Measurements from ENCODE around the gene LZTFL1.
A peak's percentile ranks its signal among the peaks of the same experiment; 100 is the strongest.

Gene LZTFL1

DNA sequence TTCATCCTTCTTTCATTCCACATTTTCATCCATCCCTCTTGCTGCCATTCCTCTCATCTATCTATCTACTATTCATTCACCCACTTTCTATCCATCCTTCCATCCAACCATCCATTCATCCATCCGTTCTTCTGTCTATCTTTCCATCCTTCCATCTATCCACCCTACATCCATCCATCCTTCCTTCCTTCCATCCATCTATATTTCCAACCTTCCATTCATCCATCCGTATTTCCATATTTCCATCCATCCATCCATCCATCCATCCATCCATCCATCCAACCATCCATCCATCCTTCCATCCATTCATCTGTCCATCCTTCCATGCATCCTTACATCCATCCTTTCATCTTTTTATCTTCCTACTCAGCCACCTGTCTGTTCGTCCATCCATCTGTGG lies 59.5 kb downstream of the LZTFL1 start:
- no peak for DNase-seq

DNA sequence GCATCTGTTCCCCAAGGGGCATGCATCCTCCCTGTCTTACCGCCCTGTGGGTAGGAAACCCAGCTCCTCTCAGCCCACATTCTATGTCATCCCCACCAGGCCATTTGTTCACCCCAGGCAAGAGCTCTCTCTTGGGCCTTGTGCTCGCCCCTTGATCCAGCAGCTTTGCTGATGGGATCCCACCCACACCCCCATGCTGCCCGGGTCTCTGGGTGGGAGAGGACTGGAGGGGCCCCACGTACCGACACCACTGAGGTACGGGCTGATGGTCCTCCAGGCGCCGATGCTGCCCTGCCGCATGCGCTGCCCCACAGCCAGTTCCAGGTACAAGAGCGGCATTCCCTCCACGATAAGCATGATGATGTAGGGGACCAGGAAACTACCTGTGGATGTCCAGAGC lies 60.1 kb downstream of the LZTFL1 start:
- no peak for DNase-seq

DNA sequence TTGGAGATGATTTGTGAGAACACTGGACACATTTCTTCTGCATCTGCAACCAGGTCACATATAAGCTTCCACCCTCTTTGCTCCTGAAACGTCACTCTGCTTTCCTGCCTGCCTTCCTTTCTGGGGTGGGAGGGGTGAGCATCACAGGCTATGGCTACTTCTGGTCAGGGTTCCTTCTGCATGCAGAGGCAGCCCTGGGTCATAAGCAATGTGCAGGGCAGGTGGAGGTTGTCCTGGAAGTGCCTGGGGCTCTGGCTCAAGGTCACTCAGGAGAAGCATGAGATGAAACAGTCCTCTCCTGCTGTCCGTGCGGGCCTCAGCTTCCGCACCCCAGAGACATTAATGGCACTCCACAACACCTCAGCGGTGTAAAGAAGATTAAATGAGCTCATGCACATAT lies 60.6 kb downstream of the LZTFL1 start:
- no peak for DNase-seq

DNA sequence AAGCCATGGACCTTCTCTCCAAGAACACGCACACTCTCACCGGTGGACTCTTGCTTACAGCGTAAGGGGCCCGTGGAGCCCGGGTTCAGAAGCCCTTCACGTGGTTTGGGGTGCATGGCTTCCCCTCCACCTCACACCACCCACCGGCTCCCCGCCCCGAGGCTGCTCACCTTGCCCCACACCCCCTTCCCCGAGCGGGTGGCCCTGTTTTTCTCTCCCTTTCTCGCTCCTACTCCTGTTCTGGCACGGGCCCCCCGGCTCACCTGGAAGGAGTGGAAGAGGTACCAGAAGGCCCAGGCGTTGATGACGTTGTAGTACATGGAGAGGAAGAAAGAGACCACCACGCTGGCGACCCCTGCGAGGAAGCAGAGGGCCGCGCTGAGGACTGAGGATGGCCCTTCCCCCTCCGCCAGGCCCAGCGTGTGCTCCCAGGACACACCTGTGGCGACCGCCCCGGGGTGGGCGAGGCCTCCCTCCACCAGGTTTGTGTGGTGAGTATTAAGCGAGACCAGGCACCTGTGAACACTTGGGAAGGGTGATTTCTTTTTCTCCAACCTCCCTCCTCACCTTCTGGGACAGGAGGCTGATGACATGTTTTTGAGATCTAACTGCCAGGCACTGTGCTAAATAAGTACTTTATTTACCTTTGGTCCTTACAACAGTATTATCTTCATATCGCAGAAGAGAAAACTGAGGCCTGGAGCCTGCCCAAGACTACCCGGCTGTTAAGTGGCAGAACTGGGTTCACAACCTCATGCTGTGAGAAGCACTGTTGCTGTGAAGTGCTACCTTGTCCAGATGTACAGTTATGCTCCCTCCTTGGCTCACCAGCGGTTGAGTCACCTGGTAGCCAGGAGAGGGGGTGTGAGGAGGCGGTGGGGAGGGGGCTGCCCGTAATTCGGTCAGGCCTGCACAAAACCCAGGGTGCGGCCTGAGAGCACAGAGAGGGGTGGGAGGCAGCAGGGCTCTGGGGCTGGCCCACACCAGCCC lies 61.9 kb downstream of the LZTFL1 start:
- peak; percentile 9 for DNase-seq

DNA sequence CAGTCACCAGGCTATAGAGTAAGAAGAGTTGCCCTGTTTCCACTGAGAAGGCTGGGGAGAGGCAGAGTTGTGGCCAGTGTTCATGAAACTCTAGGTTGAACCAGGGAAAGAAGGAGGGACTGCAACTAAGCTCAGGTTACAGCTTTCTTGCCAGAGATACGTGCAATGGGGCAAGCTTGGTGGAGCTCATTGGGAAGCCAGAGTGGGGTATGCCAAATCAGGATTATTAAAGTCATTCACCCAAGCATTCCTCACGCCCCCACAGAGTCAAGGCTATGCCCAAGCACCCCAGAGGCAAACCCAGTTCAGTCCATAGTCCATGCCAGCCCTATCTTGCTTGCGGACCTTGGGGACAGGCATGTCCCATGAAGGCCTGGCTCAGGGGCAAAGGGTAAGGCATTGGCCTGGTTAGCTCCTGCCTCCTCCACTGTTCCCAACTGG lies 63.1 kb downstream of the LZTFL1 start:
- DNase-seq = no peak

DNA sequence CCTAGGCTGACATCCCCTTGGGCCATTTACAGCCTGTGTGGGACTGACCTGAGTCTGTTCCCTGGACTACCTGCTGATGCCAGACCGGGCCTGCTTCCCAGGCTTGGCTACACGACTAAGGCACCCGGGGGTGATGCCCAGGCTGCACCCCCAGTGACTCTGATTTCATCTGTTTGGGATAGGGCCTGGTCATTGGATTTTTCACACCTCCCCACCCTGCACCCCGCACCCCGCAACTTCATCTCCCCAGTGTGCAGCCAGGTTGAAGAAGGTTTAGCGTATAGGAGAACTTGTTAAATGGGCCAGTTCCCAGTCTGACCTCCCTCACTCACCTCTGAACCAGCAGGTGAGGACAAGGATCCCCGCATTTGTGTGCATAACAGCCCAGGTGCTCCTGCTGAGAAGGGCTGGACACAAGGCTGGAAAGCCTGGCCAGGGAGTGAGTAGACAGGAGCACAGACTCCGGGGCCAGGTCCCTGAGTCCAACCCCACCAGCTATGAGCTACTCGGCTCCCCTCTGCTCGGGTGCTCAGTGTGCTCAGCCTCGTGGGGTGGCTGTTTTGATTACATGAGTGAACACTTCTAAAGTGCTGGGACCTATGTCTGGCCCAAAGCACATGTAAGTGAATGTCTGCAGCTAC lies 64.1 kb downstream of the LZTFL1 start:
- DNase-seq = no peak

DNA sequence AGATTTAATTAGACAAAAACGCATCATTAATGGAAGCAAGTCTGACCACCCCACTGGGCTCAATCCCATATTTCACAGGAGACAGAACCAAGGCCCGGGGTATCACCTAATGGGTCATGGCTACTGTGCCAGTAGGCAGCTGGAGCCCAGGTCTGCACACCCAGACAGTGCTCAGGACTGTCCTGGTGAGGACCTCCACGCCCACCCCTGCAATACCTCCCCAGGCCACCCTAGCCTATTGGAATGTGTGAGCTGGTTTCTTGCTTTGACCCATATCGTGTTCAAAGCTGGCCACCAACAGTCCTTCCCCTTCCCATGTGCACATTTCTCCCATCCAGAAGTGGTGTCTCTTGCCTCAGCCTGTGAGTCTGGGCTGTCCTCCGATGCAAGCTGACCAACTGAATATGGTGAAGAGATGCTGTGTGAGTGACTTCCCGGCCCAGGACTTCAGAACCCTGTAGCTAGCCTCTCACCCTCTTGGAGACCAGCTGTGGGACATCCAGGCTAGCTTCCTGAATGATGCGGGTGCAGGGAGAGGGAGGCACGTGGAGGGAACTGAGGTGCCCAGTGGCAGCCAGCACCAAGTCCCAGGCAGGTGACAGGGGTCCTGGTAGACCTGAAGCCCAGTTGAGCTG lies 64.7 kb downstream of the LZTFL1 start:
- DNase-seq = peak; percentile 10

DNA sequence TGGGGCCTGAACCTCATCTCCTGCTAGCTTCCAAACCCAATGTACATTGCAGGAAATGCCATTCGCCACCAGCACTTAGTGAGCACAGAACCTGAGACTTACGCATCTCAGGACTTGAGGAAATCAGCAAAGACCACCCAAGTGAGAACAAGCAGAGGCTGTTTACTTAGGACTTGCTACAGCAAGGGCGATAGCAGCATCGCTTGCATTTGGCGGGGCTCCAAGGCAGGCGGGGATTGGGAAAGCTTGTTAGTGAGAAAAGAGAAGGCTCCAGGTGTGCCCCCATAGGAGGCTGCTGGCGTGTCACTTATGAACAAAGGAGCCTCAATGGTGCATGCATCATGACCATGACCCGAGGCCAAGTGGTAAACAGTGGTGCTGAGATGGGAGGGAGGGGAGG lies 65.3 kb downstream of the LZTFL1 start:
- no peak for DNase-seq

DNA sequence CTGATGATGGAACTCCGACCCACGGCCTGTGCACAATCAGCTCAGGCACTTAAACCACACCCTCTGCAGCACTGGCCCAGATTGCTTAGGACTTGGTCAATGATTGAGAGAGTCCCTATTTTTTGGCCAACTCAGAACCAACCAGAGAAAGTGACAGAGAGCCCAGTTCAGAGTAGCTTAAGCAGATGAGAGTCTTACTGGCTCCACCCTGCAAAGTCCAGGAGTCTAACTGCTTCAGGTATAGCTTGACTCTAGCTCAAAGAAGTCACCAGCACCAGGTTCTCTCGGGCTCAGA lies 65.7 kb downstream of the LZTFL1 start:
- DNase-seq = peak; percentile 11

DNA sequence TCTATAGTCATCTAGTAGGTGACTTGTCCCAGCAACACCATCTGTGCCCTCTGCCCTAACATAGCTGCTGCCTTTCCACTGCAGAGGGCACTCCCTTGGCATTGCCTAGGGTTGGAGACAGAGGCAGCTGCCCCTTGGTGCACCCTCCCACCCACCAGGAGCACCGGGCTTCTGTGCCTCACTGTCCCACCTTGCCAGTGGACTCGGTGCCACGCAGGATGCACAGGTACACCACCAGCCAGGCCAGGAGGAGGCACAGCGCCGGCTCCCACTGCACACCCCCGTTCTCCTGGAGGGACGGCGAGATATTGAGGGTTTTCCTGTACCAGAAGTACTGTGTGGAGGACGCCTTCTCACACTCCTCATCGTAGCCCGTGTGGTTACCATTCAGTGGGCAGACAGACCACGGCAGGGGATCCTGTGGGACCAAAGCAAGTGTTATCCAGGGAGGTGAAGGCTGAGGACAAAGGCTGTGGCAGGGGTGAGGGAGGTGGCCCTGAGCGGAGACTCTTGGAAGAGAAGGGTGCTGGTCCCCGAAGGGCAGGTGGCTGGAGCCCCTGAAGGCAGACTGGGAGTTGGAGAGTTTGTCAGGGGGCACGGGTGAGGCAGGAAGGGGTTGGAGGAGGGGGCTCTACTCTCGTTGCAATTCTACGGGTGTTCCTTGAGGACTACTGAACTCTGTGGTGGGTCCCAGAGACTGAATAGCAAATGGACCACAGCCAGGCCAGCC lies 66.2 kb downstream of the LZTFL1 start:
- DNase-seq = peak; percentile 16

DNA sequence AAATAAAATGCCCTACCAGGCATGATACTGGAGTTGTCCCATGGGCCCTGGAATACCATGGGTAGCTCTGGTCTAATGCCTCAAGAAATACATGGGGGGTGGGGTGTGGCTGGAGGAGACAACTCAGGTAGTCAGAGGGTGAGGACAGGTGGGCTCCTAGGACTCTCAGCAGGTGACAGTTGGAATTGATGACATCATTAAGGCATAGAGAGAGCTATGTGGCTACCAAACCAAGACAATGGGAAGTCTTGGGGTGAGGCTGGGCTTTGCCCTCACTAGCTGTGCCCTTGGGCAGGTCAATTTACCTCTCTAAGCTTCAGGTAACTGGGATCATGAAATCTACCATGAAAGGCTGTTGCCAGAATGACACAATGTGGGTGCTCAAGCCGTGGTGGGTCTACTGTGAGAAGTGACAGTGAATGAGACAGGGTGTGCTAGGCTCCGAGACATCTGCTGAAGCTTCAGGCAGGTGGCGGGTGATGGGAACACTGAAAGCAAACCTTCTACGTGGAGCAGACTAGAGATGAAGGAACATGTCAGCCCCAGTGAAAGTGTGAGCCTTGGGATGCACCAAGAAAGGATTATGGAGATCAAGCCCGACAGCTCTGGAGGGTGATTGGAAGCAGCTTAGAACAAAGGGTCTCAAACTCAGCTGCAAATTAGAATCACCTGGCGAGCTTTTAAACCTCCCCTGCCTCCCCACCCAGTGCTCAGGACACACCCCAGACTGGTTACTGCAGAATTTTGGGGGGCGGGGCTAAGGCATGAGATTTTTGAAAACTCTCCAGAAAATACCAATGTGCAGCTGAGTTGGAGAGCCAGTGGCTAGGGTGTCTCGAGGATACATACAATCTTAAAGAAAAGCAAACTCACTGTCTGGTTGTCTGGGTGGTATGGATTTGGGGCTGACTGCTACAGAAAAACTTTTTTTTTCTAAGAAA lies 67.1 kb downstream of the LZTFL1 start:
- peak; percentile 3 for DNase-seq

DNA sequence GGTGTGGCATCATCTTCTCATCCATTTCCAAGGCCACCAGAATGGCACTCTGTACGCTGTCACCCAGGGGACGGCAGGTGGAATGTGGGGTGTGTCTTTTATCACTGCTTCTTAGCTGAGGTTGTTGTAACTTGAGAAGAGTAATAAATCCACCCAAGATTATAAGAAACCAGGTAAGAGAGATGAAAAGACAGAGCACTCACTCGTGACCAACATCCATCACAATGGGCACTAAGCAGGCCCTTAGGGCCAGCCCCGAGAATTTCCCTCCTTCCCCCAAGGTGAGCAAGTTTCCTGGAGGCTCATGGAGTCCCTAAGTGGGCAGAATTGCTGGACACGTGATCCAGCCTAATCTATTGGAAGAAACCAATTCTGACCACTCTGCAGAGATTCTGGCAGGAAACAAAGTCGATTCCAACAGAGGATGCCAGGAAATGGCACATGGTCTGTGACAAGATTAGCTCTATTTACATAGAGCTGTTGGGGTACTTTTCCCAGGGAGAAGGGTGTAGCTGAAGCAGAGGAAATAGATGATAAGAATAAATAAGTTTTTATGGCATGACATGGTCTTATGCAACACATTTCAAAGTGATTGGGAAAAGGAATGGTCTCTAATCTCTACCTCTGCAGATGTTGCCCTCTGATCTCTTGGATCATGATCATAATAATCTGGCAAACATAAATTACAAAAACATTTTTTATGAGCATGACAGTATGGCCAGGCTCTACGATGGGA lies 68.0 kb downstream of the LZTFL1 start:
- peak; percentile 5 for DNase-seq

Data from stimulated activated CD8-positive, alpha-beta memory T cell treated with anti-CD3 and anti-CD28 coated beads, Interleukin-4, amount 100 ng/mL, for 48 hours (primary cell).